Measurements from ENCODE around the gene GPC5. TPM values are rescaled to one million over a fixed set of nuclear protein-coding genes. Genes with fewer than 3 reads are reported as not detected.

Gene GPC5
- total and polyA plus RNA-seq, 2 of the 8 experiments (the other 6 are each of a cell fraction or from before 2014, with no cell fraction given): 0.20 to 0.39 TPM

DNA sequence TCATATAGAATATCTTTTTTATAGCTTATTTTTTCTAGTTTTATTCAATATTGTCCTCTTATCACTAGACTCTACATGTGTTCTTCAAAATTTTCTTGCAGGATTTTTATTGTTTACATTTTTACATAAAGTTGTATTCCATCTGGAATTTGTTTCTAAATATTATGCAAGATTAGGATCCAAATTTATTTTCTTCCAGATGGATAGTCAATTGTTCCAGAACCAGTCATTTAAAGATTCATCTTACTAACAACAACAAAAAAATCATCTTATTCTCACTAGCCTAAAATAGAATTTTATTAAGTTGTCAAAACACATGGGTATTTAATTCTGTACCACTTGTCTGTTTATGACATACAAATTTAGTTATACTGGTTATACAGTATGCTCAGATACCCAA, 1437.8 kb downstream of the GPC5 start:
- H3K23me2 ChIP-seq (ENCODE audit: low read depth, low read length): no peaks in the 10 kb centered on the region
- no peak overlapping the region for H2BK20ac ChIP-seq (ENCODE audit: low read length)
- H3K27me3 ChIP-seq (replicated peaks in 1 of 4; ENCODE audit: control insufficient read depth in 3 of 4, extremely low read depth in 1 of 4, insufficient read depth in 3 of 4, low read length in 3 of 4): no peaks in the 10 kb centered on the region
- no peaks in the 10 kb centered on the region for H3K9me3 ChIP-seq (ENCODE audit: insufficient read depth in 2 of 2, low read depth in 1 of 2, low read length in 1 of 2)
- H4K91ac ChIP-seq (replicated peaks; ENCODE audit: insufficient read length, low read length): no peak overlapping the region
- no peak overlapping the region for H3K14ac ChIP-seq (ENCODE audit: insufficient read length)
- H2AK5ac ChIP-seq (ENCODE audit: low read depth, low read length): no peak overlapping the region
- no peak overlapping the region for H3K4ac ChIP-seq (replicated peaks; ENCODE audit: insufficient read length, low read depth, low read length)
- H3K18ac ChIP-seq (ENCODE audit: extremely low read depth, low read length): no peak overlapping the region
- H2BK120ac ChIP-seq (replicated peaks; ENCODE audit: low read depth, low read length): no peak overlapping the region
- no peak overlapping the region for H2BK12ac ChIP-seq (ENCODE audit: low read depth, low read length)
- H3K79me2 ChIP-seq (ENCODE audit: control insufficient read depth in 1 of 2, insufficient read depth in 2 of 2, low read length in 2 of 2): no peaks in the 10 kb centered on the region
- H3K9ac ChIP-seq (replicated peaks in 1 of 4; ENCODE audit: extremely low read depth in 1 of 4, low read depth in 3 of 4, low read length in 3 of 4): no peak overlapping the region
- H3K23ac ChIP-seq (ENCODE audit: insufficient read length): no peak overlapping the region
- no peak overlapping the region for H3K27ac ChIP-seq (ENCODE audit: low read depth, low read length)
- TF ChIP-seq SP1 (IDR thresholded peaks at IDR 0.05; ENCODE audit: low read depth, low read length) (no peak), ZNF274 (IDR thresholded peaks at IDR 0.05; ENCODE audit: borderline replicate concordance, extremely low read depth, low read length) (no peak), RXRA (IDR thresholded peaks at IDR 0.05; ENCODE audit: insufficient read depth, low read depth, low read length) (no peak), PHF8 (conservative IDR thresholded peaks at IDR 0.05; ENCODE audit: low read depth, low read length) (no peak)
- no peaks in the 10 kb centered on the region for H3K36me3 ChIP-seq (ENCODE audit: control insufficient read depth in 2 of 4, insufficient read depth in 4 of 4, low read length in 3 of 4)
- H4K5ac ChIP-seq (ENCODE audit: insufficient read length, low read depth, low read length): no peak overlapping the region
- H3K79me1 ChIP-seq (ENCODE audit: low read depth, low read length): no peaks in the 10 kb centered on the region
- ChIA-PET POLR2A (ENCODE audit: partially characterized antibody) (no interaction called here), CTCF (ENCODE audit: partially characterized antibody) (no interaction called here)
- no peak overlapping the region for H3K4me3 ChIP-seq (ENCODE audit: extremely low read depth in 1 of 4, insufficient read depth in 2 of 4, low read depth in 3 of 4, low read length in 4 of 4)
- no peak overlapping the region for H2BK5ac ChIP-seq (ENCODE audit: low read depth, low read length)
- no peak overlapping the region for H4K8ac ChIP-seq (ENCODE audit: extremely low read depth, insufficient read depth, low read length)
- no peak overlapping the region for H2BK15ac ChIP-seq (ENCODE audit: low read length)
- DNase-seq (ENCODE audit: low read depth in 1 of 2, low spot score in 2 of 2) (no peak), FAIRE-seq (no peak)
- H2AFZ ChIP-seq (ENCODE audit: low read length): no peak overlapping the region
- H4K20me1 ChIP-seq (replicated peaks in 1 of 2; ENCODE audit: control insufficient read depth in 1 of 2, insufficient read depth in 2 of 2, low read length in 2 of 2): no peaks in the 10 kb centered on the region
- H3K4me1 ChIP-seq (replicated peaks in 1 of 4; ENCODE audit: control insufficient read depth in 3 of 4, insufficient read depth in 4 of 4, low read length in 3 of 4): no peaks in the 10 kb centered on the region
- no peak overlapping the region for H3K4me2 ChIP-seq (ENCODE audit: insufficient read depth in 1 of 2, low read depth in 2 of 2, low read length in 2 of 2)
- H3K56ac ChIP-seq (replicated peaks; ENCODE audit: insufficient read length, low read depth, low read length): no peak overlapping the region

All from H1 (cell line).